Neural crest cell (in vitro differentiated cells): Measurements from ENCODE around the gene MYOF. TPM values are rescaled to one million over a fixed set of nuclear protein-coding genes. Genes with fewer than 3 reads are reported as not detected.

Source experiments
- DNase-seq: peaks from one replicate; pipeline ENCODE4 v3.0.0; 2021; ENCODE audit warnings: low read depth, mixed read lengths, low spot score
- H3K27ac Mint-ChIP-seq: one replicate; pipeline ENCODE4 v1.8.0; 2021; ENCODE audit warnings: mild to moderate bottlenecking, mixed read lengths; ENCODE audit not compliant: unreplicated experiment
- H3K27me3 Mint-ChIP-seq: 2 replicates; pipeline ENCODE4 v1.8.0; 2021; ENCODE audit warnings: low read depth, mild to moderate bottlenecking, mixed read lengths
- H3K36me3 Mint-ChIP-seq: 2 replicates; pipeline ENCODE4 v1.8.0; 2021; ENCODE audit warnings: low read depth, mild to moderate bottlenecking, mixed read lengths
- H3K4me1 Mint-ChIP-seq: 2 replicates; pipeline ENCODE4 v1.8.0; 2021; ENCODE audit warnings: mixed read lengths
- H3K4me3 Mint-ChIP-seq: one replicate; pipeline ENCODE4 v1.8.0; 2021; ENCODE audit warnings: mild to moderate bottlenecking, mixed read lengths
- H3K9me3 Mint-ChIP-seq: 2 replicates; pipeline ENCODE4 v1.8.0; 2021; ENCODE audit warnings: mixed read lengths
- CTCF ChIP-seq: fragments of 200-600 bp; sonication (generic); conservative IDR thresholded peaks from 2 replicates; pipeline ENCODE4 v1.5.0; 2021; ENCODE audit warnings: antibody characterized with exemption, mild to moderate bottlenecking
- total RNA-seq: library from RNA; stranded (reverse); gene quantifications from 2 replicates; pipeline ENCODE4 v1.2.1, GENCODE V29; 2021

The MYOF gene
- total RNA-seq, 1 donor from 2014 or later: 4.0 TPM

- no peak for DNase-seq
- no peak for TF ChIP-seq CTCF
- H3K4me1 Mint-ChIP-seq: no peaks in the 10 kb centered on the region
- H3K27me3 Mint-ChIP-seq: no peaks in the 10 kb centered on the region
- H3K36me3 Mint-ChIP-seq: peaks cover 24% of the 10 kb centered on the region
- H3K27ac Mint-ChIP-seq: no peak overlapping the region
- H3K9me3 Mint-ChIP-seq: peaks cover 1% of the 10 kb centered on the region
- H3K4me3 Mint-ChIP-seq: no peak overlapping the region
Measured at GRCh38 chr10:93514521-93514920, 32.4 kb upstream of the MYOF start.

GRCh38 chr10:93513091-93513490 lies 31.0 kb upstream of the MYOF start:
- no peaks in the 10 kb centered on the region for H3K9me3 Mint-ChIP-seq
- H3K36me3 Mint-ChIP-seq: peaks cover 14% of the 10 kb centered on the region
- no peak overlapping the region for H3K27ac Mint-ChIP-seq
- no peaks in the 10 kb centered on the region for H3K4me1 Mint-ChIP-seq
- TF ChIP-seq CTCF: no peak
- H3K27me3 Mint-ChIP-seq: no peaks in the 10 kb centered on the region
- DNase-seq: no peak
- no peak overlapping the region for H3K4me3 Mint-ChIP-seq

GRCh38 chr10:93512565-93512964 lies 30.4 kb upstream of the MYOF start:
- TF ChIP-seq CTCF: no peak
- no peak for DNase-seq
- H3K4me3 Mint-ChIP-seq: no peak overlapping the region
- H3K4me1 Mint-ChIP-seq: no peaks in the 10 kb centered on the region
- H3K27me3 Mint-ChIP-seq: no peaks in the 10 kb centered on the region
- H3K27ac Mint-ChIP-seq: no peak overlapping the region
- H3K36me3 Mint-ChIP-seq: peaks cover 14% of the 10 kb centered on the region
- H3K9me3 Mint-ChIP-seq: no peaks in the 10 kb centered on the region

GRCh38 chr10:93509816-93510215 lies 27.7 kb upstream of the MYOF start:
- H3K36me3 Mint-ChIP-seq: peaks cover 6% of the 10 kb centered on the region
- H3K4me1 Mint-ChIP-seq: no peaks in the 10 kb centered on the region
- no peak overlapping the region for H3K27ac Mint-ChIP-seq

GRCh38 chr10:93505075-93505474 lies 22.9 kb upstream of the MYOF start:
- H3K27me3 Mint-ChIP-seq: no peaks in the 10 kb centered on the region
- H3K4me3 Mint-ChIP-seq: no peak overlapping the region
- H3K27ac Mint-ChIP-seq: no peak overlapping the region
- H3K36me3 Mint-ChIP-seq: peaks cover 4% of the 10 kb centered on the region
- no peaks in the 10 kb centered on the region for H3K9me3 Mint-ChIP-seq
- no peak for TF ChIP-seq CTCF
- peaks cover 3% of the 10 kb centered on the region for H3K4me1 Mint-ChIP-seq
- no peak for DNase-seq

More at GRCh38 chr10:93509816-93510215, 27.7 kb upstream of the MYOF start:
- Mint-ChIP-seq H3K27me3 (no peaks in the 10 kb centered on the region), H3K4me3 (no peak overlapping the region), H3K9me3 (no peaks in the 10 kb centered on the region)
- DNase-seq: no peak
- no peak for TF ChIP-seq CTCF

GRCh38 chr10:93503075-93503474 lies 20.9 kb upstream of the MYOF start:
- DNase-seq: no peak
- TF ChIP-seq CTCF: no peak
- Mint-ChIP-seq H3K27me3 (no peaks in the 10 kb centered on the region), H3K4me1 (peaks cover 19% of the 10 kb centered on the region), H3K4me3 (no peak overlapping the region), H3K9me3 (no peaks in the 10 kb centered on the region), H3K36me3 (peaks cover 4% of the 10 kb centered on the region), H3K27ac (no peak overlapping the region)
